BLaER1 treated with 17β-estradiol and CSF1 and Interleukin-3, amounts not matched to agents 10 nM and 100 nM (cell line): ENCODE data around the gene FAM90A1.
"Not testable (repeated sequence)": the region's sequence is repeated elsewhere in the genome, so short reads cannot be mapped to it uniquely, and the experiment has no call there.

Source experiments
- H3K27ac ChIP-seq, 11 experiments: shearing (Covaris generic); formaldehyde crosslinking; 2 replicates each; pipeline ENCODE4 v1.8.1; 2022
- H3K27me3 ChIP-seq, 11 experiments: shearing (Covaris generic); formaldehyde crosslinking; 2 replicates each; pipeline ENCODE4 v1.8.1; 2022
- H3K36me3 ChIP-seq, 11 experiments: shearing (Covaris generic); formaldehyde crosslinking; 2 replicates each; pipeline ENCODE4 v1.8.1; 2022
- H3K4me1 ChIP-seq, 10 experiments: shearing (Covaris generic); formaldehyde crosslinking; 2 replicates each; pipeline ENCODE4 v1.8.1; 2022
- H3K4me2 ChIP-seq, 11 experiments: shearing (Covaris generic); formaldehyde crosslinking; 2 replicates each; pipeline ENCODE4 v1.8.1; 2022
- H3K4me3 ChIP-seq, 10 experiments: shearing (Covaris generic); formaldehyde crosslinking; 2 replicates each; pipeline ENCODE4 v1.8.1; 2022
- H3K9ac ChIP-seq, 11 experiments: shearing (Covaris generic); formaldehyde crosslinking; 2 replicates each; pipeline ENCODE4 v1.8.1; 2022
- H3K9me3 ChIP-seq, 11 experiments: shearing (Covaris generic); formaldehyde crosslinking; replicated peaks in 1 of 11; 2 replicates each; pipeline ENCODE4 v1.8.1; 2022
- H4K20me1 ChIP-seq, 11 experiments: shearing (Covaris generic); formaldehyde crosslinking; 2 replicates each; pipeline ENCODE4 v1.8.1; 2022
- Cebpa-rat ChIP-seq, 11 experiments: shearing (Covaris generic); IDR thresholded peaks; 2 replicates each; pipeline ENCODE4 v1.8.1; 2022

The FAM90A1 gene

GRCh38 chr12:8228607-8229006 is 1.2 kb upstream of the FAM90A1 start:
- not testable (repeated sequence) for H3K9me3 ChIP-seq, H3K27ac ChIP-seq

DNA sequence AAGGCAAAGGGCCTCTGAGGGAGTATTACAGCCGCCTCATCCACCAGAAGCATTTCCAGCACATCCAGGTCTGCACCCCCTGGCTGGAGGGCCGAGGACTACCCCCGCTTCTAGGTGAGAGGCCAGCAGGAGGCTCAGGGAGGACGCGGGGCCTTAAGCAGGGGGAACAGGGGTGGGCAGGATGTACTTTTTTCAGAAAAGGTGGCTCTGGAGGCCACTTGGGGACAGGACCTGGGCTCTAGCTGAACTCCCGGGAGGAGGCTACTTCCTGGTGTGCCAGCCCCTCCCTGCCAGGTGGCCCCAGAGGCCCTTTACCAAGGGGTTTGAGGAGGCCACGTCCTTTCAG is 287 bp upstream of the FAM90A1 start:
- peak overlapping the region; percentile 49 to 70 (median 60) for H3K4me3 ChIP-seq
- H3K9ac ChIP-seq, result peak overlapping the region; percentile 47 to 77 (median 68); a peak in 19 of 22 replicates
- not testable (repeated sequence) for H3K27me3 ChIP-seq, H3K36me3 ChIP-seq, H3K9me3 ChIP-seq
- peaks cover 17 to 33% (median 27%) of the 10 kb centered on the region in 10 experiments for H3K4me1 ChIP-seq
- peaks cover 0 to 15% (median 7%) of the 10 kb centered on the region in 11 experiments; a peak in 6 of 22 replicates for H4K20me1 ChIP-seq
- peak overlapping the region in 10 of 11 experiments; percentile 34 to 70 (median 64); a peak in 20 of 22 replicates for H3K27ac ChIP-seq
- peak overlapping the region; percentile 80 to 90 (median 87) for H3K4me2 ChIP-seq

More at GRCh38 chr12:8228607-8229006, 1.2 kb upstream of the FAM90A1 start:
- Histone ChIP-seq H3K4me1 (peaks cover 17 to 33% (median 27%) of the 10 kb centered on the region in 10 experiments), H3K4me2 (0 out of 22 replicates have a peak overlapping the region, but pooled peaks of 1 of the 11 experiments have one; percentile 25), H4K20me1 (peaks cover 0 to 24% (median 8%) of the 10 kb centered on the region in 11 experiments; a peak in 6 of 22 replicates)
- not testable (repeated sequence) for H3K4me3 ChIP-seq, H3K36me3 ChIP-seq, H3K9ac ChIP-seq, H3K27me3 ChIP-seq

- peaks cover 0 to 5% (median 0%) of the 10 kb centered on the region in 11 experiments; a peak in 1 of 22 replicates for H4K20me1 ChIP-seq
- H3K27ac ChIP-seq, result peak overlapping the region in 2 of 11 experiments; percentile 44 to 70; a peak in 1 of 22 replicates
- 0 out of 22 replicates have a peak overlapping the region, but pooled peaks of 1 of the 11 experiments have one; percentile 68 for H3K9ac ChIP-seq
- no peaks in the 10 kb centered on the region for H3K36me3 ChIP-seq
- no peak for TF ChIP-seq Cebpa-rat (IDR thresholded peaks at IDR 0.05)
- H3K9me3 ChIP-seq, result no peaks in the 10 kb centered on the region
- peaks cover 13 to 27% (median 19%) of the 10 kb centered on the region in 10 experiments; a peak in 19 of 20 replicates for H3K4me1 ChIP-seq
- peak overlapping the region in 10 of 11 experiments; percentile 80 to 90 (median 86); a peak in 13 of 22 replicates for H3K4me2 ChIP-seq
- no peaks in the 10 kb centered on the region for H3K27me3 ChIP-seq
- no peak overlapping the region for H3K4me3 ChIP-seq
Measured at GRCh38 chr12:8226355-8226754, 1.1 kb downstream of the FAM90A1 start.

- not testable (repeated sequence) for H3K27ac ChIP-seq, H3K4me3 ChIP-seq, H4K20me1 ChIP-seq, H3K4me2 ChIP-seq, H3K36me3 ChIP-seq, H3K27me3 ChIP-seq, H3K9ac ChIP-seq, H3K9me3 ChIP-seq
- H3K4me1 ChIP-seq, result peaks cover 12 to 25% (median 17%) of the 10 kb centered on the region in 10 experiments; a peak in 19 of 20 replicates
Measured at GRCh38 chr12:8224782-8225181, 2.6 kb downstream of the FAM90A1 start.

- peaks cover 12 to 20% (median 17%) of the 10 kb centered on the region in 10 experiments; a peak in 19 of 20 replicates for H3K4me1 ChIP-seq
- H3K4me2 ChIP-seq, H4K20me1 ChIP-seq, H3K27ac ChIP-seq, H3K4me3 ChIP-seq, H3K36me3 ChIP-seq, H3K27me3 ChIP-seq, H3K9me3 ChIP-seq, H3K9ac ChIP-seq: not testable (repeated sequence)
Measured at GRCh38 chr12:8223646-8224045, 3.8 kb downstream of the FAM90A1 start.

GRCh38 chr12:8222303-8222702 is 5.1 kb downstream of the FAM90A1 start:
- H3K36me3 ChIP-seq, H3K4me2 ChIP-seq, H4K20me1 ChIP-seq, H3K9me3 ChIP-seq, H3K9ac ChIP-seq, H3K4me3 ChIP-seq, H3K27me3 ChIP-seq, H3K27ac ChIP-seq: not testable (repeated sequence)
- H3K4me1 ChIP-seq, result peaks cover 6 to 11% (median 10%) of the 10 kb centered on the region in 10 experiments; a peak in 19 of 20 replicates

GRCh38 chr12:8221844-8222243 is 5.6 kb downstream of the FAM90A1 start:
- H3K4me1 ChIP-seq, H3K9me3 ChIP-seq, H3K27ac ChIP-seq, H3K4me2 ChIP-seq, H4K20me1 ChIP-seq, H3K36me3 ChIP-seq, H3K4me3 ChIP-seq, H3K9ac ChIP-seq, H3K27me3 ChIP-seq: not testable (repeated sequence)

GRCh38 chr12:8221375-8221774 is 6.0 kb downstream of the FAM90A1 start:
- not testable (repeated sequence) for H3K36me3 ChIP-seq, H3K9ac ChIP-seq, H4K20me1 ChIP-seq

DNA sequence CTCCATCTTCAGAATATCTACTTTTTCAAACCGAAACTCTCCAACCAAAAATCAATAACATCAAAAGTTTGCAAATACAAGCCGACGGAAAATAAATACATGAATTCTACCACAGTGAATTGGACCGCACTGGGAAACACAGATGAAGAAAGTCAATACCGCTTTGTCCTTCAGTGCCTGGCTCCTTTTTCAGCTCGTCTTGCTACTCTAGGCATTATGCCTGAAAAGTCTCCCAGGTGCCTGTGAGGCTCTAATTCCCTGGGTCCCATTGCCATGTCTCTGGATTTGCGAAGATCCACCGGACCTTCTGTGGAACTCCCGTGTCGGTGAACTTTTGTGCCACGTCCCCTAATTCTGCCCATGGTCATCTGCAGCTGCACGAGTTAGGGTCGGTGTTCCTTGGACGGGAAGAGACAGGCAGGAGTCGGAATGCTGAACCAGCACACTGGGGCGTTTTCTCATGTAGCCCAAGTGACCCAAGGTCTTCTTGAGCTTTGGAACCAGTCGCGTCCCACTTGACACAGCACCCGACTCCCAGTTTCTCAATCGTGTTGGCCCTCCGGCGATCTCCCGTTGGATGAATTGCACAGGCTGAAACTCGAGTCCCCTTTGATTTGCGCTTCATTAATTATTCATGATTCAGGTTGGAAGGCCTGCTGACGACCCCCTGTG is 8.6 kb downstream of the FAM90A1 start:
- not testable (repeated sequence) for H3K9me3 ChIP-seq, H3K4me3 ChIP-seq, H4K20me1 ChIP-seq, H3K27ac ChIP-seq, H3K9ac ChIP-seq, H3K4me2 ChIP-seq, H3K36me3 ChIP-seq, H3K27me3 ChIP-seq, H3K4me1 ChIP-seq

More at GRCh38 chr12:8221375-8221774, 6.0 kb downstream of the FAM90A1 start:
- H3K27me3 ChIP-seq, H3K4me3 ChIP-seq, H3K4me1 ChIP-seq, H3K9me3 ChIP-seq, H3K4me2 ChIP-seq, H3K27ac ChIP-seq: not testable (repeated sequence)

DNA sequence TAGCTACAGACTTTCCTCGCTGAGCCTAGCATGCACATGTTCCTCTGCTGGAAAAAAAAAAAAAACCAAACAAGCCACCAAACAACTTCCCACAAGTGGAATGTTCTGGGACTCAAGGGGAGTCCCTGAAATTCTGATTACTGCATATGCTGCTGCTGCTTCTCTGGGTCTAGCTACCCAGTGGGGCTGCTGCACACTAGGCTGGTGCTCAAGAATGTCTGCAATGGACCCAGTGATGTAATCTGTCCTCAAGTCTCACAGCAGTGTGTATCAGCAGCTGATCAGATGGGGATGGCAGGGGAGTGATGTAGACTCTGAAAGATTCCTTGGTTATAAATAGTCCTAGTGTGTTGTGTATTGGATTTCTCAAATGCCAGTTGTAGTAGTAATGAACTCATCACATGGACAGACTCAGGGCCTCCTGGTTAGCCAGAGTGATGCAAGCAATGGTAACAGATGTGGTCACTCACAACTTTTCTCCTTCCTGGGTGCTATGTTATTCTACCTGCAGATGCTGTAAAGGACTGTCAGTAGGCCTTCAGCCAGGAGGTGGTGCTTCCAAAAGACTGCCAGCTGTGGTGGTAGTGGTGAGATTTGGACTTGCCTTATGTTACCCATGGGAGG is 29.6 kb downstream of the FAM90A1 start:
- H3K4me3 ChIP-seq, H3K4me2 ChIP-seq: not testable (repeated sequence)

DNA sequence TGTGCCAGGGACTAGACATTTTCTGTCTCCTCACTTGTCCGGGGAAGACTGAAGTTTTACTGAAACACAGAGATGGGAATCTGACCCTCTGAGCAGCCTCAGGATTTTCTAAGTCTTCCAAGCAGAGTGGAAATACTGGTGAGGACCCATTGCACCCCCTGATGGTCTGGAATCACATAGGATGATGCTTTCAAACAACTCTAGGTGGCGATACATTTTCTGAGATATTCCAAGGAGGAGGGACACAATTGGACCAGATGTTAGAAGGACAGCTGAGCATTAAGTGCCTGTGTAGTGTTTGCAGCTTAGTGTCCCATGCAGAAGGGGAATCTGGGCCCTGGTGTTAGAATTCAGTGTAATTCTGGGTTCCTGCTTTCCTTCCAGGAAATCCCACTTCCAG is 39.3 kb downstream of the FAM90A1 start:
- H4K20me1 ChIP-seq, H3K4me2 ChIP-seq, H3K4me3 ChIP-seq, H3K9me3 ChIP-seq, H3K27ac ChIP-seq, H3K9ac ChIP-seq, H3K4me1 ChIP-seq, H3K36me3 ChIP-seq, H3K27me3 ChIP-seq: not testable (repeated sequence)

More for the DNA sequence above, 29.6 kb downstream of the FAM90A1 start:
- not testable (repeated sequence) for H3K36me3 ChIP-seq, H3K27ac ChIP-seq, H4K20me1 ChIP-seq, H3K4me1 ChIP-seq, H3K9me3 ChIP-seq, H3K9ac ChIP-seq, H3K27me3 ChIP-seq

- H3K27me3 ChIP-seq, H3K9me3 ChIP-seq: not testable (repeated sequence)
Measured at GRCh38 chr12:8184206-8184605, 43.2 kb downstream of the FAM90A1 start.

GRCh38 chr12:8183346-8183745 is 44.1 kb downstream of the FAM90A1 start:
- H3K27me3 ChIP-seq, H3K36me3 ChIP-seq, H3K4me2 ChIP-seq, H3K9ac ChIP-seq, H4K20me1 ChIP-seq, H3K9me3 ChIP-seq, H3K4me3 ChIP-seq, H3K27ac ChIP-seq: not testable (repeated sequence)
- H3K4me1 ChIP-seq, result peaks cover 0 to 11% (median 0%) of the 10 kb centered on the region in 10 experiments; a peak in 2 of 20 replicates

More at GRCh38 chr12:8184206-8184605, 43.2 kb downstream of the FAM90A1 start:
- H4K20me1 ChIP-seq, H3K4me2 ChIP-seq, H3K9ac ChIP-seq, H3K4me3 ChIP-seq, H3K27ac ChIP-seq, H3K36me3 ChIP-seq: not testable (repeated sequence)
- H3K4me1 ChIP-seq, result peaks cover 0 to 11% (median 0%) of the 10 kb centered on the region in 10 experiments; a peak in 2 of 20 replicates
